GM12865 (cell line): ENCODE data around the gene ADGRD1.
A peak's percentile ranks its signal among the peaks of the same experiment; 100 is the strongest.

Experiments
- DNase-seq: peaks from one replicate; pipeline ENCODE4 v3.0.0; 2010; ENCODE audit warnings: low read depth
- H3K4me3 ChIP-seq: 2 replicates; pipeline ENCODE4 v1.5.1; 2011; ENCODE audit warnings: mild to moderate bottlenecking, low read depth, low read length, control low read depth
- CTCF ChIP-seq: IDR thresholded peaks from 2 replicates; pipeline ENCODE4 v1.5.1; 2011; ENCODE audit warnings: low read length, control low read depth, low read depth, inconsistent platforms; ENCODE audit not compliant: insufficient read depth; ENCODE audit errors: missing control alignments

Gene ADGRD1

GRCh38 chr12:131001493-131001892, 47.8 kb downstream of the ADGRD1 start:
- no peak for DNase-seq
- no peak for TF ChIP-seq CTCF
- no peak overlapping the region for H3K4me3 ChIP-seq

GRCh38 chr12:131002216-131002631, 48.5 kb downstream of the ADGRD1 start:
- DNase-seq: peak; percentile 74
- no peak for TF ChIP-seq CTCF
- no peak overlapping the region for H3K4me3 ChIP-seq

DNA sequence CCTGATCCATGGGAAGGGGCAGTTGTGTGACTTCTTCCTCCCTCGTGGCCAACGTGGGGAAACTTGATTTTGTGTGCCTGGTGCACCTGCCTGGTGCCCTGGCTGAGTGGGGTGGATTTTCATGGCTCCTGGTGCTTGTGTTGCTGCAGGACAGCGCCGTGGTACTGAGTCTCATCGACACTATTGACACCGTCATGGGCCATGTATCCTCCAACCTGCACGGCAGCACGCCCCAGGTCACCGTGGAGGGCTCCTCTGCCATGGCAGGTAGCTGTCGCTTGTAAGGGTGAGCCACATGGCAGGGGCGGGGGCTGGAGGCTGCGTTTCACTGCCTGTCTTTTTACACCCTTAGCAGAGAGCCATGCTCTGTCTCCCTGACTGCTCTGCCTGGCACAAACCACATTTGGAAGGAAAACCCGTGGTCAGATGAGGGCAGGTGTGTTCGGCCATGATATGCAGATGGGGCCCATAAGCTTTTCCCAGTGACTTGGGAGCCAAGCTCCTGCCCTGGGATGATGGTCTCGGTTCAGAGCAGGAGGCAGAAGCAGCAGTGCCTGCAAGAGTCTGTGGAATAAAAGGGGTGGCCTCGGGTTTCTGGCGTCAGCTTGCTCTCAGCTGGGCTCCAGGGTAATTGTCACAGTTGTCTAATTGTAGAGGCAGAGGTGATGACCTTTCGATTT, 49.5 kb downstream of the ADGRD1 start:
- H3K4me3 ChIP-seq: no peak overlapping the region
- no peak for DNase-seq
- TF ChIP-seq CTCF: no peak

DNA sequence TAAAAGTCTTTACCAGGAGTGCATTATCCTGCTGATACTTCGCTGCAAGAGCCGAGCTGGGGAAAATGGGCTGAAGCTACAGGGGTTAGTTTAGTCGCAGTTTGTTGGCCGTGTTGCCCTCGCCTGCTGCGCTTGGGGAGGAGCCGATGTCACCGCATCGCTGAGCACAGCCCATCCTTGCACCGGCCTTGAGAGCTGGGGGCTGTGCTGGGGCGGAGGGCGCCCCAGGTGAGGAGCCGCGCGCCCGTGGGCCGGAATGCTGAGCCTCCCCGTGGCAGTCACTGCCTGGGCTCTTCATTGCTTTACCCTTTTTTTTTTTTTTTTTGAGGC, 50.0 kb downstream of the ADGRD1 start:
- H3K4me3 ChIP-seq: no peak overlapping the region
- no peak for TF ChIP-seq CTCF
- no peak for DNase-seq

GRCh38 chr12:131004166-131004565, 50.5 kb downstream of the ADGRD1 start:
- no peak for DNase-seq

DNA sequence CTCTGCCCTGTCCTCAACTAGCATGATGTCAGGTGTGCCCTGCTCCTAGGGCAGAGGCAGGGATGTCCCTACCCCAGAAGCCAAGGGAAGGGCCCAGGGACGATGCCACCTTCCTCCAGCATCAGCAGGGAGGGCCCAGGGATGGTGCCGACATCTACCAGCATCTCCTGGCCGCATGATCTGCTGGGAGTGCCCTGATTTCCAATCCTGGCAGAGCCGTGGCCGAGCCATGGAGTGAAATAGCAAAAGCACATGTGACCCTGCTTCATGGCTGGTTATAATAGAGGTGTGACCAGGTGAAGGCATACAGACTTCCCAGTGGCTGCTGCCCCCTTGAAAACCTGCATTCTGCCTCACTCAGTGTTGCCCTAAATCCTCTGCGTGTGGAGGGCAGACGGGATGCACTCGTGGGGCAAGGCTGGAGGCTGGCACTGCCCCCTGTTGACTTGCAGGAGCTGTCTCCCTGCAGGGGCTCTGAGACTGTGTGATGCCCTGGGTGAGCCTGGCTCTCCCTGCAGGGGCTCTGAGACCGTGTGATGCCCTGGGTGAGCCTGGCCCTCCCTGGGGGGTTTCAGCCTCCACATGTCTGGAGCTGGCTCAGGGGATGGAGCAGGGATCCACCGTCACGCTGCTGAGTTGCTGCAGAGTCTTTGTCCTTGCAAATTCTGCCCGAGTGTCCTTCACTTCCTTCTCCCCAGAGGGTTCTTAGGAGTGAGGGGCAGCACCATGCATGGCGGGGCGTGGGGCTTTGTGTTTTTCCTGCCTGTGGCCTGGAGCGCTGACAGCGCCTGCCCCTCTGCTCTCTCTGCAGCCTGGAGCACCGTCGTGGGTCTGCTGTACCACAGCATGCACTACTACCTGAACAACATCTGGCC, 51.7 kb downstream of the ADGRD1 start:
- no peak overlapping the region for H3K4me3 ChIP-seq
- no peak for TF ChIP-seq CTCF
- no peak for DNase-seq

More at GRCh38 chr12:131004166-131004565, 50.5 kb downstream of the ADGRD1 start:
- TF ChIP-seq CTCF: no peak
- no peak overlapping the region for H3K4me3 ChIP-seq
